Activated CD8-positive, alpha-beta memory T cell treated with anti-CD3 and anti-CD28 coated beads for 4 hours (primary cell): ENCODE data around the gene INPPL1.
"Not testable (repeated sequence)": the region's sequence is repeated elsewhere in the genome, so short reads cannot be mapped to it uniquely, and the experiment has no call there.

Source experiments
- DNase-seq, 2 donors: peaks; one replicate each; pipeline ENCODE4 v3.0.0-alpha.2; 2020; ENCODE audit warnings: low read depth in 2 of 2

INPPL1 gene

GRCh38 chr11:72224564-72225410 is at the start of gene INPPL1:
Gene INPPL1 (plus strand): TSS chr11:72224767. CDS start chr11:72224985, 218 bp downstream.
- DNase-seq = no peak

GRCh38 chr11:72177656-72178055 is 46.9 kb upstream of the INPPL1 start:
- no peak for DNase-seq

- no peak for DNase-seq
Measured at GRCh38 chr11:72179049-72179803, 45.3 kb upstream of the INPPL1 start.

DNA sequence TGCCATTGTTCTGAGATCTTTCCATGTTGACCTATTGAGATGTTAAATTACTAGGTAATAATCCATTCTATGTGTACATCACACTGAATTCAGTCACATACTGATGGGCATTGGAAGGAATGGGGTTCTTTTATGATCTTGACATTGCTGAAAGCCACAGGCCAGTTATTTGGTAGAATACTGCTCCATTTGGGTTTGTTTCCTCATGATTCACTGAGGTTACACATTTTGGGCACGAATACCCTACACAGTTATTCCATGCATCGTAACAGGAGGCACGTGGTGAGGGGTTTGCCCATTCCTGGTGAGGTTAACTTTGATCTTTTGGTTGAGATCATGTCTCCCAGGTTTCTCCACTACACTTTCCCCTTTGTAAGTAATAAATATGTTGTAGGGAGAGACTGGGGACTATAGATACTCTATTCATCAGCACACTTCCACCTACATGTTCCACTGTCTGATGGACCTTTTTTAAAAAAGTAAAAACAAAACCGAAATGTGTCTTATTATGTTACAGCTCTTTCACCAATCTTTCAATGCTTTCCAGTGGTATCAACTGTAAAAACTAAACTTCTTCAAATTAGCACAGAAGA is 44.7 kb upstream of the INPPL1 start:
- no peak for DNase-seq

- not testable (repeated sequence) for DNase-seq
Measured at GRCh38 chr11:72180892-72181552, 43.5 kb upstream of the INPPL1 start.

- DNase-seq = not testable (repeated sequence)
Measured at GRCh38 chr11:72181553-72181958, 43.0 kb upstream of the INPPL1 start.

GRCh38 chr11:72188267-72188666 is 36.3 kb upstream of the INPPL1 start:
- no peak for DNase-seq

DNA sequence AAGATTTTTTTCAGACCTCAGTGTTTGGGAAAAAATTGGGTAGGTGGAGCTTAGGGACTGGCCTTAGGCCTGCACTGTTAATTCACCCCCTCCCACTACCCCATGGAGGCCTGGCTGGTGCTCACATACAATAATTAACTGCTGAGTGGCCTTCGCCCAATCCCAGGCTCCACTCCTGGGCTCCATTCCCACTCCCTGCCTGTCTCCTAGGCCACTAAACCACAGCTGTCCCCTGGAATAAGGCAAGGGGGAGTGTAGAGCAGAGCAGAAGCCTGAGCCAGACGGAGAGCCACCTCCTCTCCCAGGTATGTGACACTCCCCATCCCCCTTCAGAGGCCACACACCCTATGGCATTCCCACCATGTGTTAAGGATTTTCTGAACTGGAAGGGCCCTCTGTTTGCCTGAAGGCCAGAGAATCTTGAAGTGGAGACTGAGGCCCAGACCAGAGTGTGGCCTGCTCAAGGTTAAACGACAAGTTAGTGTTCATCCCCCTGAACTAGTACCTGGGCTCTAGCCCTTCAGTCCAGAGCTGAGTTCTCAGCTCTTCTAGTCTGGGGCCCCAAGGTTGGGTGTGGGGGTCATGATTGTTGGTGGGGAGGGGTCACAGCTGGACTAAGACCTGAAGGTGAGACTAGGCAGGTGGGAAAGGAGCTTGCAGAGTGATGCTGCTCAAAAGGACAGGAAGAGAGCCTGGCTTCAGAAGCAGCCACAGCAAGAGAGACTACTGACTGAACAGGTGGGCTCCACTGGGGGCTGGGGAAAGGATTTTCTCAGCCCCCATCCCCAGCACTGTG is 34.9 kb upstream of the INPPL1 start:
- no peak for DNase-seq

GRCh38 chr11:72190631-72191071 is 33.9 kb upstream of the INPPL1 start:
- no peak for DNase-seq

GRCh38 chr11:72191961-72192381 is 32.6 kb upstream of the INPPL1 start, which contains the start of gene FOLR1:
Gene FOLR1 (plus strand): TSS chr11:72192140. CDS start chr11:72192174, 34 bp downstream.
- DNase-seq = no peak

DNA sequence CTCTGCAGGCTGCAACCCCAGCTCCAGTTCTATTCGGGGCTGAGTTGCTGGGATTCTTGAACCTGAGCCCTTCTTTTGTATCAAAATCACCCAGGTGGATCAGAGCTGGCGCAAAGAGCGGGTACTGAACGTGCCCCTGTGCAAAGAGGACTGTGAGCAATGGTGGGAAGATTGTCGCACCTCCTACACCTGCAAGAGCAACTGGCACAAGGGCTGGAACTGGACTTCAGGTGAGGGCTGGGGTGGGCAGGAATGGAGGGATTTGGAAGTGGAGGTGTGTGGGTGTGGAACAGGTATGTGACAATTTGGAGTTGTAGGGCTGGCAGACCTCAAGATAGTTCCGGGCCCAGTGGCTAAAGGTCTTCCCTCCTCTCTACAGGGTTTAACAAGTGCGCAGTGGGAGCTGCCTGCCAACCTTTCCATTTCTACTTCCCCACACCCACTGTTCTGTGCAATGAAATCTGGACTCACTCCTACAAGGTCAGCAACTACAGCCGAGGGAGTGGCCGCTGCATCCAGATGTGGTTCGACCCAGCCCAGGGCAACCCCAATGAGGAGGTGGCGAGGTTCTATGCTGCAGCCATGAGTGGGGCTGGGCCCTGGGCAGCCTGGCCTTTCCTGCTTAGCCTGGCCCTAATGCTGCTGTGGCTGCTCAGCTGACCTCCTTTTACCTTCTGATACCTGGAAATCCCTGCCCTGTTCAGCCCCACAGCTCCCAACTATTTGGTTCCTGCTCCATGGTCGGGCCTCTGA is 28.9 kb upstream of the INPPL1 start:
- no peak for DNase-seq

- not testable (repeated sequence) for DNase-seq
Measured at GRCh38 chr11:72201445-72201844, 23.1 kb upstream of the INPPL1 start.

DNA sequence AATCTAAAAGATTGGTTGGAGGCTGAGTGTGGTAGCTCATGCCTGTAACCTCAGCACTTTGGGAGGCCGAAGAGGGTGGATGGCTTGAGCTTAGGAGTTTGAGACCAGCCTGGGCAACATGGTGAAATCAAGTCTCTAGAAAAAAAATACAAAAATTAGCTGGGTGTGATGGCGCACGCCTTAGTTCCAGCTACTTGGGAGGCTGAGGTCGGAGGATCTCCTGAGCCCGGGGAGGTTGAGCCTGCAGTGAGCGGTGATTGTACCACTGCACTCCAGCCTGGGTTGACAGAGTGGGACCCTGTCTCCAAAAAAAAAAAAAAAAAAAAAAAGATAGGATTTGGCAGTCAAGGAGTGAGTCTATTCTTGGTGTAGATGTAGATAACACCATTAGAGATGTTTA is 22.0 kb upstream of the INPPL1 start:
- no peak for DNase-seq

DNA sequence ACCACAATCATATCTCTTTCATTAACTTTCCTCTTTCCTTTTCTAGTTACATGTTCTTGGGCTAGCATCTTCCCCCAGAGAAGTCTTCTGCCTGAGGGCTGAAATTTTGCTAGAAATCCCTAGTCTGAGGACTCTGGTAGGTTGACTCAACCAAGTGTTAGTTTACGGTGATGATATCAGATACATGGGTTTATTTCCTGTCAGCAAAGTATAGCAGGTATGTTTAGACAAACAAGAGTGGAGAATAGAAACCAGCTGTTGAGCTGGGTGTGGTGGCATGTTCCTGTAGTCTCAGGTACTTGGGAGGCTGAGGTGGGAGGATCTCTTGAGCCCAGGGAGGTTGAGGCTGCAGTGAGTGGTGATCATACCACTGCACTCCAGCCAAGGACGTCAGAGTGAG is 21.4 kb upstream of the INPPL1 start:
- no peak for DNase-seq

GRCh38 chr11:72204886-72205285 is 19.7 kb upstream of the INPPL1 start:
- no peak for DNase-seq

- DNase-seq = not testable (repeated sequence)
Measured at GRCh38 chr11:72206794-72207193, 17.8 kb upstream of the INPPL1 start.

DNA sequence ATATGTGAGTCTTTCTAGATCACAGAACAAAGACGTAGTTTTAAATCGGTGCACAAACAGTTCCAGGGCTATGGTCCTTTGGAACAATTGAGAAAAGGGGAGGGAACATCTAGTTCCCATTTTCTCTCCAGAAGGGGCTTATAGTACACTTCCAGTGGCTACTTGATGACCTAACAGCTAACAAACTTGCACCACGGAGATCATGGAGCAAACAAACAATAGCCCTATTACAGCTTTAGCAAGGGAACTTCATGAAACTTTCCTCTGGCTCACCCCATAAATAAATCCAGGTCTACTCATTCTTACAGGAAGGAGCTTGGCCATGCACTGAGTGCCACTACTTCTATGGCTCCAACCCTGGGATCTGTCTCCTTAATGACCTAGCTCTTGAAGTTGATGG is 16.3 kb upstream of the INPPL1 start:
- DNase-seq = no peak

DNA sequence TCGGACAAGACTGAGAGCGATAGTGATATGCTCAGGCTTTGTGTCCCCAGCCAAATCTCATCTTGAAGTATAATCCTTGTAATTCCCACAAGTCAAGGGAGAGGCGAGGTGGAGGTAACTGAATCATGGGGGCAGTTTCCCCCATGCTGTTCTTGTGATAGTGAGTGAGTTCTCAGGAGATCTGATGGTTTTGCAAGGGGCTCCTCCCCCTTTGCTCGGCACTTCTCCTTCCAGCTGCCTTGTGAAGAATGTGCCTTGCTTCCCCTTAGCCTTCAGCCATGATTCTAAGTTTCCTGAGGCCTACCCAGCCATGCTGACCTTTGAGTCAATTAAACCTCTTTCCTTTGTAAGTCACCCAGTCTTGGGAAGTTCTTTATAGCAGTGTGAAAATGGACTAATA is 15.5 kb upstream of the INPPL1 start:
- DNase-seq = no peak

DNA sequence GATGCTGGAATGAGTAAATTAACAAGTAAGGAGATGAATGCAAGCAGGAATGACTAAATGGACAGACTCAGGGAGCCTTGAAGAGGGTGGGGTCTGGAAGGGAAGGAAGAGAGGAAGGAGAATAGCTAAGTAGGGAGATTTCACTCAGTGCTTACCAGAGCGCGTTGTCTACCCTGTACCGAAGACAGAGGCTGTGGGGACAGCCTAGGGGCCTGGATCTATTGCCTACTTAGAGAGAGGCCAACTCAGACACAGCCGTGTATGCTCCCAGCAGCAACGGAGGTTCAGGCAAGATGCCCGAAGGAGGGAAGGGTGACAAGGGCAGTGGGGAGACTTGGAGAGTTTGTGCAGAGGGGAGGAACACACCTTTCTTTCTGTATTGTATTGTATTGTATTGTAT is 7.9 kb upstream of the INPPL1 start, which contains the start of gene FOLR2:
TSS of gene FOLR2 (plus strand) at position 157 of the 400 bp plus-strand sequence. CDS start 1,791 bp downstream, outside the sequence.
- no peak for DNase-seq

DNA sequence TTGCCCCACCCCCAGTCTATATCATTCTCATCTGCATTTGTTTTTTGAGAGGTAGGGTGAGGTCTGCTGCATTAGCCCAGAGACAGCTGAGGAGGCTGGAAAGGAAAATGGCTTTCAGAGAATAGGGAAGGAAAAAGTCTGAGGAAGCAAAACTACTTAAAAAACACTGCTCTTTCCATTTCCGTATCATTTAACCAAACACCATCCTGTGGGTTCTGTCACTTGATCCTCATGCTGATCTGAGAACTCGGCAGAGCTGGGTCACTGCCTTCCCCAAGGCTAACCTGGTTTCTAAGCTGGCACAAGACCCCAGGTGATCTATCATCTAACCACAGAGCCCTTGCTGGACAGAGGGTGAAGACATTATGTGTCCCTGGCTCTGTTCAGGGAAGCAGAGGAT is 6.7 kb upstream of the INPPL1 start:
- no peak for DNase-seq
